ENCODE data around the gene CTRL.

Gene CTRL

GRCh38 chr16:67971111-67971510 lies 39.4 kb upstream of the CTRL start:
- no peak overlapping the region for H3K4me3 ChIP-seq (ENCODE audit: low read depth, low read length)
- TF ChIP-seq, protein P1, sequence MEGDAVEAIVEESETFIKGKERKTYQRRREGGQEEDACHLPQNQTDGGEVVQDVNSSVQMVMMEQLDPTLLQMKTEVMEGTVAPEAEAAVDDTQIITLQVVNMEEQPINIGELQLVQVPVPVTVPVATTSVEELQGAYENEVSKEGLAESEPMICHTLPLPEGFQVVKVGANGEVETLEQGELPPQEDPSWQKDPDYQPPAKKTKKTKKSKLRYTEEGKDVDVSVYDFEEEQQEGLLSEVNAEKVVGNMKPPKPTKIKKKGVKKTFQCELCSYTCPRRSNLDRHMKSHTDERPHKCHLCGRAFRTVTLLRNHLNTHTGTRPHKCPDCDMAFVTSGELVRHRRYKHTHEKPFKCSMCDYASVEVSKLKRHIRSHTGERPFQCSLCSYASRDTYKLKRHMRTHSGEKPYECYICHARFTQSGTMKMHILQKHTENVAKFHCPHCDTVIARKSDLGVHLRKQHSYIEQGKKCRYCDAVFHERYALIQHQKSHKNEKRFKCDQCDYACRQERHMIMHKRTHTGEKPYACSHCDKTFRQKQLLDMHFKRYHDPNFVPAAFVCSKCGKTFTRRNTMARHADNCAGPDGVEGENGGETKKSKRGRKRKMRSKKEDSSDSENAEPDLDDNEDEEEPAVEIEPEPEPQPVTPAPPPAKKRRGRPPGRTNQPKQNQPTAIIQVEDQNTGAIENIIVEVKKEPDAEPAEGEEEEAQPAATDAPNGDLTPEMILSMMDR (IDR thresholded peaks at IDR 0.05; ENCODE audit: low read depth, low read length, missing control alignments): no peak
- no peak for DNase-seq (ENCODE audit: low read depth)

GRCh38 chr16:67969254-67970039 lies 37.8 kb upstream of the CTRL start:
- TF ChIP-seq, protein P1 (IDR thresholded peaks at IDR 0.05; ENCODE audit: low read depth, low read length, missing control alignments): no peak
- peak overlapping the region; percentile 85 for H3K4me3 ChIP-seq (ENCODE audit: low read depth, low read length)
- no peak for DNase-seq (ENCODE audit: low read depth)

- peak within 1 kb of the TSS; percentile 85 for H3K4me3 ChIP-seq (ENCODE audit: low read depth, low read length)
- DNase-seq (ENCODE audit: low read depth): peak; percentile 55
- TF ChIP-seq, protein P1 (IDR thresholded peaks at IDR 0.05; ENCODE audit: low read depth, low read length, missing control alignments): no peak
These were observed 37.0 kb upstream of the CTRL start, which contains the start of gene SLC12A4 for GRCh38 chr16:67968400-67969253. TSS of gene SLC12A4 (minus strand) at chr16:67968637. CDS start at chr16:67968553, 84 bp downstream.

- no peak for DNase-seq (ENCODE audit: low read depth)
- peak overlapping the region; percentile 85 for H3K4me3 ChIP-seq (ENCODE audit: low read depth, low read length)
- TF ChIP-seq, protein P1 (IDR thresholded peaks at IDR 0.05; ENCODE audit: low read depth, low read length, missing control alignments): no peak
These were observed 36.3 kb upstream of the CTRL start for GRCh38 chr16:67967958-67968399.

GRCh38 chr16:67967183-67967957 lies 35.7 kb upstream of the CTRL start:
- no peak for DNase-seq (ENCODE audit: low read depth)
- H3K4me3 ChIP-seq (ENCODE audit: low read depth, low read length): peak overlapping the region; percentile 85
- TF ChIP-seq, protein P1 (IDR thresholded peaks at IDR 0.05; ENCODE audit: low read depth, low read length, missing control alignments): no peak

DNA sequence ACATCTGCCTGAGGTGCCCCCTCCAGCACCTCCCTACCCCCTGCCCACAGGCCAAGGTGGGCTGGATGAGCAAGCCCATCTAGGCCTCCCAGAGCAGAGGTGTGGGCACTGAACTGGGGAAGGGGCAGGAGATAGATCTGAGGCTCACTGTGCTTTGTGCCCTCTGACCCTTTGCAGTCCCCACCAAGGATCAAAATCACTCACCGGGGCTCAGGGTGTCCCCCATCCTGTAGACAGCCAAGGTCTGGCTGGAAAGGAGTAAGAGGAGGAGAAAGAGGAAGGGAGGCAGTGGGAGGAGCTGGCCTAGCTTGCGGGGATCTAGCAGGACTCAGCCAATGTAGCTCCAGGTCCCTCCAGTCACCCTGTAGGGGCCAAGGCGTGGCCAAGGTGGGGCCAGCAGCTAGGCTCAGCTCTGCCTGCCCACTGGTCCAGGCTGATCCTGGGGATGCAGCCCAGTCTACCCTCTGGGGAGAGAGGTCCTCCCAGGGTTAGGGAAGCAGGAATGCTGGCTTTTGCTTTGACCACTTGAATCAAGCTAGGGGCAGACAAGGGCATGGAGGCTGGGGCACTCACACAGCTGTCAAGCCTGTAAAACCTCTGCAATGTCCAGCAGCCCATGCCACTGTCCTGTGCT lies 35.0 kb upstream of the CTRL start:
- H3K4me3 ChIP-seq (ENCODE audit: low read depth, low read length): peak overlapping the region; percentile 85
- TF ChIP-seq, protein P1 (IDR thresholded peaks at IDR 0.05; ENCODE audit: low read depth, low read length, missing control alignments): no peak
- DNase-seq (ENCODE audit: low read depth): no peak

All from GM12864 (cell line).